WERI-Rb-1 (cell line): Measurements from ENCODE around the gene CRYBG3.

ENCODE experiments used
- DNase-seq: peaks from one replicate; pipeline ENCODE4 v3.0.0-alpha.2; 2020
- H3K27ac ChIP-seq: fragments of 250-450 bp; sonication (Bioruptor Pico); 2 replicates; pipeline ENCODE4 v1.5.1; 2020; ENCODE audit warnings: mild to moderate bottlenecking, moderate library complexity
- H3K27me3 ChIP-seq: fragments of 250-450 bp; sonication (Bioruptor Pico); 2 replicates; pipeline ENCODE4 v1.5.1; 2021; ENCODE audit warnings: mild to moderate bottlenecking, low read depth, moderate library complexity; ENCODE audit not compliant: insufficient read depth, severe bottlenecking
- H3K36me3 ChIP-seq: fragments of 250-450 bp; sonication (Bioruptor Pico); 2 replicates; pipeline ENCODE4 v1.5.1; 2020; ENCODE audit warnings: mild to moderate bottlenecking, moderate library complexity
- H3K4me3 ChIP-seq: 2 replicates; pipeline ENCODE4 v1.5.1; 2011; ENCODE audit warnings: low read depth, mild to moderate bottlenecking, control low read depth, low read length
- H3K9me3 ChIP-seq: fragments of 250-450 bp; sonication (Bioruptor Pico); 2 replicates; pipeline ENCODE4 v1.5.1; 2021; ENCODE audit warnings: mild to moderate bottlenecking, moderate library complexity; ENCODE audit not compliant: severe bottlenecking
- TF ChIP-seq, protein P1 (sequence below): IDR thresholded peaks from 2 replicates; pipeline ENCODE4 v1.5.1; 2011; ENCODE audit warnings: low read depth, mild to moderate bottlenecking, control low read depth, inconsistent platforms, low read length

Gene CRYBG3

DNA sequence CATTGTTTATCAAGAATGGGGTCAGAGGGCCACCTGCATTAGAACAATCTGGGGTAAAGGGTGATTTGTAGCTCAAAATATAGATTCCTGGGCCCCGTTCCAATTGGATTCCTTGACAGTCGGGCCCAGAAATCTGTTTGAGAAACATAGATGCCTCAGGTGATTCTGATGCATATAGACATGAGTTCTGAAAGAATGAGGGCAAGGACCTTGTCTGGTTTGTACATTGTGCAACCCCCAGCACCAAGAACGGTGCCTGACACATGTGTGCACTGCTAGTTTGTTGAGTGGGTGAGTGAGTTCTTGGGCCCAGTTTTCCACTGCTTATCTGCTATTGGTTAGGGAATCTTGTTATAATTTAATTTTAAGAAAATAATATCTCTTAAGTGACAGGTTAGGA is 16.6 kb downstream of the CRYBG3 start:
- H3K36me3 ChIP-seq = no peaks in the 10 kb centered on the region
- H3K4me3 ChIP-seq = no peak overlapping the region
- H3K9me3 ChIP-seq = no peaks in the 10 kb centered on the region
- H3K27ac ChIP-seq = no peak overlapping the region
- no peak for DNase-seq
- no peaks in the 10 kb centered on the region for H3K27me3 ChIP-seq
- TF ChIP-seq, protein P1, sequence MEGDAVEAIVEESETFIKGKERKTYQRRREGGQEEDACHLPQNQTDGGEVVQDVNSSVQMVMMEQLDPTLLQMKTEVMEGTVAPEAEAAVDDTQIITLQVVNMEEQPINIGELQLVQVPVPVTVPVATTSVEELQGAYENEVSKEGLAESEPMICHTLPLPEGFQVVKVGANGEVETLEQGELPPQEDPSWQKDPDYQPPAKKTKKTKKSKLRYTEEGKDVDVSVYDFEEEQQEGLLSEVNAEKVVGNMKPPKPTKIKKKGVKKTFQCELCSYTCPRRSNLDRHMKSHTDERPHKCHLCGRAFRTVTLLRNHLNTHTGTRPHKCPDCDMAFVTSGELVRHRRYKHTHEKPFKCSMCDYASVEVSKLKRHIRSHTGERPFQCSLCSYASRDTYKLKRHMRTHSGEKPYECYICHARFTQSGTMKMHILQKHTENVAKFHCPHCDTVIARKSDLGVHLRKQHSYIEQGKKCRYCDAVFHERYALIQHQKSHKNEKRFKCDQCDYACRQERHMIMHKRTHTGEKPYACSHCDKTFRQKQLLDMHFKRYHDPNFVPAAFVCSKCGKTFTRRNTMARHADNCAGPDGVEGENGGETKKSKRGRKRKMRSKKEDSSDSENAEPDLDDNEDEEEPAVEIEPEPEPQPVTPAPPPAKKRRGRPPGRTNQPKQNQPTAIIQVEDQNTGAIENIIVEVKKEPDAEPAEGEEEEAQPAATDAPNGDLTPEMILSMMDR = no peak

DNA sequence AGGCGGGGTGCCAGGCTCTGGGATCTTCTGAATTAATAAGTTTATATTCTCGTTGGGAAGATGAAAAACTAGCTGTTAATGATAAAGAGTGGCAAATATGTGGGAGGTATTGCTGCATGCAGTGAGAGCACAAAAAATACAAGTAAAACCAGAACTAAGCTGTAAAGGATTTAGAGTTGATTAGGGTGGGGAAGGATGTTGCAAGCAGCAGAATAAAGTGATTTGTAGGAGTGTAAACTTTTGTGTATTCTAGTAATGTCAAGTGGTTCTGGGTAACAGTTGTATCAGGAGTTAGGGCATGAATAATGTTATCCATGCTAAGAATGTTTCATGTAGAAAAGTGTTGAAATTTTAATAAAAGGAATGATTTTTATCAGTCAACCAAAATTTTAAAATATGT is 18.1 kb downstream of the CRYBG3 start:
- no peaks in the 10 kb centered on the region for H3K9me3 ChIP-seq
- H3K36me3 ChIP-seq = no peaks in the 10 kb centered on the region
- no peak for DNase-seq
- H3K4me3 ChIP-seq = no peak overlapping the region
- TF ChIP-seq, protein P1 = no peak
- no peak overlapping the region for H3K27ac ChIP-seq
- H3K27me3 ChIP-seq = no peaks in the 10 kb centered on the region

DNA sequence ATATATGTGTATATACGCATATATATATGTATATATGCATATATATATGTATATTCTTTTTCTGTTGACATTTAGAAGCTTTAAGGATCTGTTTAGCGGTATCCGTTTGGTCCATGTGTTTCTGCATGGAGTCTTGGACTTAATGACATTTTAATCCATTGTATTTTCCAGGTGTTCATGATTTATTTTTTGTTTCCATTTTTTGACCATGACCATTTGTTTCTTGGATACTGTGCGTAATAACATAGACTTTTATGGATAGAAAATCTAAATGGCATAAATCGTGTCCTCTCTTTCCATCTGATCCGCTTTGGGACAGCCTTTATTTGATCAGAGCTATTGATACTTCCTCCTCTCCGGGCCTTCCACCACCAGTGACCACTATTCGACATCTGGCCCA is 19.5 kb downstream of the CRYBG3 start:
- TF ChIP-seq, protein P1 = no peak
- no peaks in the 10 kb centered on the region for H3K9me3 ChIP-seq
- DNase-seq = no peak
- no peak overlapping the region for H3K27ac ChIP-seq
- H3K36me3 ChIP-seq = peaks cover 4% of the 10 kb centered on the region; the same call in 1 of the 2 replicates
- H3K27me3 ChIP-seq = no peaks in the 10 kb centered on the region
- H3K4me3 ChIP-seq = no peak overlapping the region

DNA sequence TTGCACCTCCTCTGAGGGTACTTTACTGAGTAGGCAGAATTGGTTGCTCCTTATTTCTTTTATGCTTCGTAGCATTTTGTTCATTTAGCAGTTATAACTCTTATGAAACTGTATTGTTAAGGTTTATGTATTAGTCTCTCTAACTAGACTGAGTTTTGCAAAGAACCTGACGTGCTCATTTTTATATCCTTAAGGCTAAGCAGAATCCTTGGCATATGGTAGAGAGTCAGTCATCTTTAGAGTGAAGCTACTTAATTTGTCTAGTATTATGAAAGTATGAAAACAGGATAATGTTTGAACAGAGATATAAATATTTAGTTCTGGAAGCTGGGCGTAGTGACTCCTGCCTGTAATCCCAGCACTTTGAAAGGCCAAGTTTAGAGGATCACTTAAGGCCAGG is 20.1 kb downstream of the CRYBG3 start:
- Histone ChIP-seq H3K27me3 (no peaks in the 10 kb centered on the region), H3K36me3 (peaks cover 9% of the 10 kb centered on the region), H3K4me3 (no peak overlapping the region), H3K9me3 (no peaks in the 10 kb centered on the region), H3K27ac (no peak overlapping the region)
- DNase-seq = no peak
- TF ChIP-seq, protein P1 = no peak

DNA sequence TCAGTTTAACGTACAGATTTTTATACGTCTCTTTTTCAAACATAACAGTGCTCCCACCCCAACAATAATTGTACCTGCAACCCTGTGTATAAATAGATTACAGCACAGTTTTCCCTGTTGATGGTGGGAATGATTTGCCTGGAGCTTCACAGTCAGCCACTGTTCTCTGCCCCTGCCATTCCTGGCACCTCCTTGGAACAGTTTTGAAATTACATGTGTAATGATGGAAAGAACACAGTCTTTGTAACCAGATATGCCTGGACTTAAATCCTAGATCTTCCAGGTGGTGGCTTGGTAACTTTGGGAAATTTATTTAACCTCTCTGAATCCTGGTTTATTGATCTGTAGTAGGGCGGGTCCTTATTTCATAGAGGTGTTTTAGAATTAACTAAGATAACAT is 27.0 kb downstream of the CRYBG3 start:
- no peaks in the 10 kb centered on the region for H3K27me3 ChIP-seq
- peaks cover 13% of the 10 kb centered on the region for H3K36me3 ChIP-seq
- no peak overlapping the region for H3K4me3 ChIP-seq
- no peaks in the 10 kb centered on the region for H3K9me3 ChIP-seq
- DNase-seq = no peak
- TF ChIP-seq, protein P1 = no peak
- no peak overlapping the region for H3K27ac ChIP-seq

DNA sequence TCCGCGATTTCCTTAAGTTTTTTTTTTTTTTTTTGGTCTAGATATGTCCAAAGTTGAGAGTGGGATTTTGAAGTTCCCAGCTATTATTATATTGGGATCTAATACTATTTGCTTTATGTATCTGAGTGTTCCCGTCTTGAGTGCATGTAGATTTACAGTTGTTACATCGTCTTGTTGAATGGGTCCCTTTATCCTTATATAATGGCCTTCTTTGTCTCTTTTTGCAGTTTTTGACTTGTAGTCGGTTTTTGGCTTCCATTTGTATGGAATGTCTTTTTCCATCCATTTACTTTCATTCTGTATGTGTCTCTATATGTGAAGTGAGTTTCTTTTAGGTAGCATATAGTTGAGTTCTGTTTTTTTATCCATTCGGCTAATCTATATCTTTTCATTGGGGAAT is 35.6 kb downstream of the CRYBG3 start:
- Histone ChIP-seq H3K9me3 (no peaks in the 10 kb centered on the region), H3K27ac (no peak overlapping the region), H3K4me3 (no peak overlapping the region), H3K27me3 (no peaks in the 10 kb centered on the region), H3K36me3 (no peaks in the 10 kb centered on the region)
- no peak for DNase-seq
- TF ChIP-seq, protein P1 = no peak
